Daoy (cell line): Measurements from ENCODE around the gene VTN. TPM values are rescaled to one million over a fixed set of nuclear protein-coding genes. Genes with fewer than 3 reads are reported as not detected.

Experiments used
- DNase-seq: peaks from one replicate; pipeline ENCODE4 v3.0.0-alpha.2; 2015; ENCODE audit warnings: low read depth
- total RNA-seq: library from RNA; depleted of rRNA; stranded (reverse); fragments of >200 nt; shearing (Covaris generic); gene quantifications from 2 replicates; pipeline ENCODE4 v1.2.3, GENCODE V29; 2014

VTN gene
- total RNA-seq, 1 experiment from 2014 or later, result not detected

- no peak for DNase-seq
Observed at GRCh38 chr17:28395968-28396367, 25.9 kb upstream of the VTN start.

- no peak for DNase-seq
Observed at GRCh38 chr17:28395426-28395825, 25.3 kb upstream of the VTN start.

DNA sequence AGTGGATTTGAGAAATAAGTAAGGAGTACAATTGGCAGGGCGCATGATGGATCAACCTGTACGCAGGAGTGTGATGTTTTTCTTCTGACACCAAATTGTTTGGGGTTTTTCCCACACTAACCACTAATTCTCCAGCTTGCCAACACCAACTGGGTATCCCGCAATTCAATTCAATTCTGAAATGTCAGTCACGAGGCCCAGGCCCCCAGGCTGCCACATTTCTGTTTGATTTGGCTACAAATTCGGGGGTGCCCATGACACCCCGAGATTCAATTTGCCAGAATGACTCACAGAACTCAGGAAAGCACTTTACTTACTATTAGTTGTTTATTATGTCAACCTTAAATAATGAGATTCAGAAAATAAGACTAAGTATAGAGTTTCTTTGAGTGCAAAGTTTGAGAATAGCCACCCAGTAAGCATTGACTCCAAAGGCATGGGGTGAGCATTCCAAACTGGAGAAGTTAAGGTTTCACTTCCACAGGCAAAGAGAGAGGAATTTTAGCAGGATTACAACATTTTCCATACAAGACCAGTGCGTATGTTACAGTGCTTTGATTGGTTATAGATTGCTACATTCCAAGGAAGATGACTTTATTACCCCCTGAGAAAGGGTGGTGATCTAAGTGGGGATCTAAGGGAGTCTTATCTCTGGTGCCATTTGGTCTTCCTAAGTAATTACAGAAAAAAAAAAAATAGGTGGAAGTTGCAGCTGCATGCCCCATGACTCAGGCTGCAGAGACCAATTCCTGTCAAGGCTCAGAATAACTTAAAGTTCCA lies 24.4 kb upstream of the VTN start:
- peak; percentile 58 for DNase-seq

DNA sequence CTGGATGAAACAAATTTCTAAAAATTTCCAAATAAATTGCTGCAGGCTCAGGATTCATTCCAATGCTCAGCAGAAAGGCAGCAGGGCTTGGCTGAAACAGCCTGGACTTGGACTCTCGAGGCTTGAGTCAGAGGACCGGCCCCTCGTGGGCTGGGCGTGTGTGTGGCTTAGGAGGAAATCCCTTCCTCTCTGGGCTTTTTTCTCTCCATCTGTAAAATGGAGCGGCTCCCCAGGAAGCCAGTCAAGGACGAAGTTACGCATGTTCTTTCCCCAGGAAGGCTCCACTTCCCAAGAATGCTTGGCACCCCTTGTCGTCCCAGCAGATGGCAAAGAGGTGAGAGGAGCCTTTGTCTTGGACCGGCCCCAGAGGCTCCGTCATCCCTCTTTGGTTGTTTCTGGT lies 22.4 kb upstream of the VTN start:
- no peak for DNase-seq

GRCh38 chr17:28391401-28391800 lies 21.3 kb upstream of the VTN start:
- DNase-seq, result no peak

DNA sequence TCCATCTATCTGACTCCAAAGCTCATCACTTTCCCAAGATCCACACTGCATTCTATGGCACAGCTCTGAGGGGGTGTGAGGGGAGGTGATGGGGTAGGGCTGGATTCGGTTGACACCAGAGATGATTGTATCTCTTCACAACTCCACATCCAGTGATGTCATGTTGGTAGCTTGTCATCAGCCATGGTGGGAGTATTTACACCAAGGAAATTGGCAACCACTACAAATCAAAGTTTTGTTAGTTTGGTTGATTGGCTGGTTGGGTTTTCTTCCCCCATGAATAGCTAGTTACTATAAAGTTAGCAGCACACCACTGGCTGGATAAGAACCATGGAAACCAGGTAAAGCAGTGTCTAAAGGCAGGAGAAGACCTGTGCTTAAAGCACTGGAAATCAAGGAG lies 20.9 kb upstream of the VTN start:
- no peak for DNase-seq

- DNase-seq, result no peak
Observed at GRCh38 chr17:28390563-28390962, 20.5 kb upstream of the VTN start.

- no peak for DNase-seq
Observed at GRCh38 chr17:28390141-28390540, 20.0 kb upstream of the VTN start.

DNA sequence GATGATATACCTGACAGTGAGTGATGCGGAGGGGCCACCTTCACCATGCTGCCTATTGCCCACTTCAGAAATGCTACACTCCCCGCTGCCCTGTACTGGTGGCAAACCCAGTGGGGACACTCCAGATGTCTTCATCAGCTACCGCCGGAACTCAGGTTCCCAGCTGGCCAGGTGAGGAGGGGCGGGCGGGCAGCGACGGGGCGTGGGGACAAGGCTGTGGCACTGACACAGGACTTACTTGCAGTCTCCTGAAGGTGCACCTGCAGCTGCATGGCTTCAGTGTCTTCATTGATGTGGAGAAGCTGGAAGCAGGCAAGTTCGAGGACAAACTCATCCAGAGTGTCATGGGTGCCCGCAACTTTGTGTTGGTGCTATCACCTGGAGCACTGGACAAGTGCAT lies 18.0 kb upstream of the VTN start:
- no peak for DNase-seq

DNA sequence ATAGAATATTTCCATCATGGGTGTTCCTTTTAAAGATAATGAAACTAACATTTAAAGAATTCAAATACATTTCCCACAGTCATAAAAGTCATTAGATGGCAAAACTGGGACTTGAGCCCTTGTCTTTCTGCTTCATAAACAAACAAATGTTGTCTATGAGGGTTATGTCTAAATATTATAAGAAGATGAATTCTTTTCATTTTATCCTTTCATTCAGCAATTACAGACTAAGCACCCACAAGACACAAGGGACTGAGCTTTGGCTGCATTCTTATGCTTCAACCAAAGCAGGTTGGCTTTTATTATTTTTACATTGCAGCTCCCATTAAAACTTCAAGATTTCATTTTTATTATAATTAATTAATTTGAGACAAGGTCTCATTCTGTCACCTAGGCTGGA lies 16.3 kb upstream of the VTN start:
- no peak for DNase-seq

- no peak for DNase-seq
Observed at GRCh38 chr17:28385406-28385805, 15.3 kb upstream of the VTN start.

- DNase-seq, result no peak
Observed at GRCh38 chr17:28385037-28385400, 14.9 kb upstream of the VTN start.

DNA sequence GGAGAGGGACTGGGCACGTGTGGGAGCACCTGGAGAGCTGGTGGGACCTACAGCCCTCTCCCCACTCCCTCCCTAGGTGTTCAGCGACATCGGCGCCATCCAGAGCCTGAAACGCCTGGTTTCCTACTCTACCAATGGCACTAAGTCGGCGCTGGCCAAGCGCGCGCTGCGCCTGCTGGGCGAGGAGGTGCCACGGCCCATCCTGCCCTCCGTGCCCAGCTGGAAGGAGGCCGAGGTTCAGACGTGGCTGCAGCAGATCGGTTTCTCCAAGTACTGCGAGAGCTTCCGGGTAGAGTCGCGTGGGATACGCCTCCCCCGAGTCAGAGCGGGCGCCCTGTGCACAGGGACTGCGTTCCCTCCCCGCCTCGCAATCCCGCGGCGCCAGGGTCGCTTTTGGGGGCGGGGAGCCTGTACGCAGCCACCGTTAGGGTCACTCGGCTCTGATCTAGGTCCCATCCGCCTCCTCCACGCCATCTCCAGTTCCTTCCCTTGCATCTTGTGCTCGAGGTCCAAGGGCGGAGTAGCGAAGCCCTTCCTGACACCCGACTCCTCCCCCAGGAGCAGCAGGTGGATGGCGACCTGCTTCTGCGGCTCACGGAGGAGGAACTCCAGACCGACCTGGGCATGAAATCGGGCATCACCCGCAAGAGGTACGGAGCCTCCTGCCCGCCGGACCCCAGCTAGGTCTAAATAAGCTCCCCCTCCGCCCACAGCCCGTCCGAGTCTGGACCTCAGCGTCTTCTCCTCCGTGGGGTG lies 14.4 kb upstream of the VTN start:
- no peak for DNase-seq

- no peak for DNase-seq
Observed at GRCh38 chr17:28381141-28381825, 11.2 kb upstream of the VTN start.

DNA sequence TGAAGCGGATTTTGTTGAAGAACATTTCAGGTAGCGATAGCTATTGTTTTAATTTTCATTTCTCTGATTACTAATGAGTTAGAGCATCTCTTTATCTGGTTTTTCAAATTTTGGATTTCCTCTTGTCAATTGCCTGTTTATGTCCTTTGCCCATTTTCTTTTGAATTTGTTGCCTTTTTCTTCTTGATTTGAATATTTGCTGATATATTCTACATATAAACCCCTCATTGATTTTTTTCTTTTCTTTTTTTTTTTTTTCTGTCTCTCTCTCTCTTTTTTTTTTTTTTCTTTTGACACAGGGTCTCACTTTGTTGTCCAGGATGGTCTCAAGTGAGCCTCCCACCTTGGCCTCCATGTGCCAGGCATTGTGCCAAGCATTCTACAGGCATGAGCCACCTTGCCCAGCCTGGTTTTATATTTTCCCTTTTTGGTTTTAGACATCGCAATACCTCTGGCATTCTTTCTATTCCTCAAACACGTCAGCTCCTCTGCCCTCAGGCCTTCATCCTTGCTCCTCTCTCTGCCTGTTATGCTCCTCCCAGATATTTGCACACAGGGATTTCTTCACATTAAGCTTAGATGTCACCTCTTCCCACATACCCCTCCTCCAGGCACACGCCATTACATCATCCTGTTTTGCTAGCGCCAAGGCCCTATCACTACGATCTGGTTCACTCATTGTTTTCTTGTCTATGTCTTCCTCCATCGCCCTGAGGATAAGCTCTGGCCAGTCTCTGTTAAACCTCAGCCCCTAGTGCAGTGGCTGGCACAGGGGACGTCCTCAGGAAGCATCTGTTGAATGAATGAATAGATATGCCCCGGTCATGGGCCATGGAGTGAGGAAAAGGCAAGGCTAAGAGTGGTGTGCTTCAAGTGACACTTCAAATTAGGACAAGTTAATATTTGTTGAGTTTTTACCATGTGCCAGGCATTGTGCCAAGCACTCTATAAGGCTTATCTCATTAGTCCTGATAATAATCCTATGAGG lies 10.0 kb upstream of the VTN start:
- DNase-seq, result peak; percentile 41

DNA sequence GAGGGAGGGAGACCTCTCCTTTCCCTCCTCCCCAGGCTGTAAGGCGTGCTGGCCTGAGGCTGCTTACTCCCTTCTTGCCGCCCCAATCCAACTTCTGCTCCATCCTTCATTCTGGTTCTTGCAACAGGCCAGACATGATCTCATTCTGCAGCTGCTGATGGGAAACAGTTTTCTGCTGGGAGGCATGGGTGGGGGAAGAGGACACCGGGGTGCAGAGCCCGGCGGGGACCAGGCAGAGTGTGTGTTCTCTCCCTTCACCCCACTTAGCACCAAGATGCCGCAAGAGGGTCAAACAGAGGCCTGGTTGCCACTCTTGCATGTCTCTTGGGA lies 2.8 kb upstream of the VTN start:
- no peak for DNase-seq

DNA sequence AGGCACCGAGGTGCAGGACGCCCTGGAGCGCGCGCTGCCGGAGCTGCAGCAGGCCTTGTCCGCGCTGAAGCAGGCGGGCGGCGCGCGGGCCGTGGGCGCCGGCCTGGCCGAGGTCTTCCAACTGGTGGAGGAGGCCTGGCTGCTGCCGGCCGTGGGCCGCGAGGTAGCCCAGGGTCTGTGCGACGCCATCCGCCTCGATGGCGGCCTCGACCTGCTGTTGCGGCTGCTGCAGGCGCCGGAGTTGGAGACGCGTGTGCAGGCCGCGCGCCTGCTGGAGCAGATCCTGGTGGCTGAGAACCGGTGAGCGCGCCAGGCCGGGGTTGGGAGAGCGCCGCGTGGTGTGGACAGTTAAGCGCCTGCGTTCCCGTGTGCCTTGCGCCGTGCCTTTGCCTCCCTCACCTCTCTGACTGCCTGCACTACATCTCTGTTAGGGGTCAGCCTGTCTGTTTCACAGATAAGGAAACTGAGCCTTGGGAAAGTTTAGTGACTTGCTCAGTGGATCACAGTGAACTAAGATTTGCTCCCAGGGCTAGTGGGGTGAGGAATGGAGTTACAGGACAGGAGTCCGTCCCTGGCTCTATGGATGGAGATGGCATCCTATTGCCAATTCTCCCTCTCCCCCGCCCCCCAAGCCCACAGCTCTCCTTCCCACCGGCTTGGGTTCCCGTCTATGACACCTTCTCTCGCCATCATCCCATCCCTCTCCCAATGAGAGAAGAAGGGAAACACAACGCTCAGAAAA lies 2.3 kb upstream of the VTN start:
- DNase-seq, result peak; percentile 47

GRCh38 chr17:28371245-28372202 lies 1.4 kb upstream of the VTN start, which contains the start of gene SARM1:
TSS of gene SARM1 (plus strand) at chr17:28371694. CDS start at chr17:28372033, 339 bp downstream.
- peak; percentile 95 for DNase-seq

GRCh38 chr17:28370744-28371103 lies 617 bp upstream of the VTN start:
- no peak for DNase-seq

GRCh38 chr17:28369684-28370034 lies 448 bp downstream of the VTN start:
- DNase-seq, result no peak
